Neural crest cell (in vitro differentiated cells): ENCODE data around the gene TTC32. TPM values are rescaled to one million over a fixed set of nuclear protein-coding genes. Genes with fewer than 3 reads are reported as not detected.

Experiments used
- DNase-seq: peaks from one replicate; pipeline ENCODE4 v3.0.0; 2021; ENCODE audit warnings: low read depth, mixed read lengths, low spot score
- H3K27ac Mint-ChIP-seq: one replicate; pipeline ENCODE4 v1.8.0; 2021; ENCODE audit warnings: mild to moderate bottlenecking, mixed read lengths; ENCODE audit not compliant: unreplicated experiment
- H3K27me3 Mint-ChIP-seq: 2 replicates; pipeline ENCODE4 v1.8.0; 2021; ENCODE audit warnings: low read depth, mild to moderate bottlenecking, mixed read lengths
- H3K36me3 Mint-ChIP-seq: 2 replicates; pipeline ENCODE4 v1.8.0; 2021; ENCODE audit warnings: low read depth, mild to moderate bottlenecking, mixed read lengths
- H3K4me1 Mint-ChIP-seq: 2 replicates; pipeline ENCODE4 v1.8.0; 2021; ENCODE audit warnings: mixed read lengths
- H3K4me3 Mint-ChIP-seq: one replicate; pipeline ENCODE4 v1.8.0; 2021; ENCODE audit warnings: mild to moderate bottlenecking, mixed read lengths
- H3K9me3 Mint-ChIP-seq: 2 replicates; pipeline ENCODE4 v1.8.0; 2021; ENCODE audit warnings: mixed read lengths
- CTCF ChIP-seq: fragments of 200-600 bp; sonication (generic); conservative IDR thresholded peaks from 2 replicates; pipeline ENCODE4 v1.5.0; 2021; ENCODE audit warnings: antibody characterized with exemption, mild to moderate bottlenecking
- long read RNA-seq: library from polyadenylated mRNA; unstranded; transcript quantifications from one replicate; pipeline ENCODE4 v2.0.0, GENCODE V29; 2020
- total RNA-seq: library from RNA; stranded (reverse); gene quantifications from 2 replicates; pipeline ENCODE4 v1.2.1, GENCODE V29; 2021

TTC32 gene
- 13.1 and 13.5 TPM in 2 replicates for total RNA-seq
- long read RNA-seq, partial matches to known transcripts: 0 of 5 reads
- long read RNA-seq, other reads (novel, unspliced or antisense): 4 of 5 reads

GRCh38 chr2:19901442-19902215 lies at the start of gene TTC32:
Gene TTC32 (minus strand): TSS chr2:19901983. CDS start chr2:19901854, 129 bp downstream.
- peak within 1 kb of the TSS; percentile 98 for H3K4me3 Mint-ChIP-seq
- no peaks in the 10 kb centered on the region for H3K36me3 Mint-ChIP-seq
- H3K27me3 Mint-ChIP-seq: no peaks in the 10 kb centered on the region
- DNase-seq: peak; percentile 90
- H3K9me3 Mint-ChIP-seq: no peaks in the 10 kb centered on the region
- no peak for TF ChIP-seq CTCF
- H3K27ac Mint-ChIP-seq: peak within 1 kb of the TSS; percentile 99
- H3K4me1 Mint-ChIP-seq: peaks cover 44% of the 10 kb centered on the region

- Mint-ChIP-seq H3K4me3 (no peak overlapping the region), H3K36me3 (peaks cover 4% of the 10 kb centered on the region), H3K4me1 (peaks cover 6% of the 10 kb centered on the region), H3K27me3 (no peaks in the 10 kb centered on the region), H3K27ac (no peak overlapping the region), H3K9me3 (no peaks in the 10 kb centered on the region)
- no peak for DNase-seq
- TF ChIP-seq CTCF: no peak
Measured at GRCh38 chr2:19949071-19949470, 47.3 kb upstream of the TTC32 start.

GRCh38 chr2:19947184-19947940 lies 45.6 kb upstream of the TTC32 start:
- H3K4me3 Mint-ChIP-seq: no peak overlapping the region
- peaks cover 8% of the 10 kb centered on the region for H3K4me1 Mint-ChIP-seq
- no peak for TF ChIP-seq CTCF
- H3K9me3 Mint-ChIP-seq: no peaks in the 10 kb centered on the region
- DNase-seq: no peak
- H3K36me3 Mint-ChIP-seq: peaks cover 2% of the 10 kb centered on the region
- no peaks in the 10 kb centered on the region for H3K27me3 Mint-ChIP-seq
- H3K27ac Mint-ChIP-seq: no peak overlapping the region

- H3K27ac Mint-ChIP-seq: no peak overlapping the region
- no peaks in the 10 kb centered on the region for H3K27me3 Mint-ChIP-seq
- no peak overlapping the region for H3K4me3 Mint-ChIP-seq
- no peak for TF ChIP-seq CTCF
- no peak for DNase-seq
- peaks cover 5% of the 10 kb centered on the region for H3K36me3 Mint-ChIP-seq
- H3K9me3 Mint-ChIP-seq: no peaks in the 10 kb centered on the region
- H3K4me1 Mint-ChIP-seq: peaks cover 8% of the 10 kb centered on the region
Measured at GRCh38 chr2:19944205-19944845, 42.5 kb upstream of the TTC32 start.

- Mint-ChIP-seq H3K4me1 (peaks cover 8% of the 10 kb centered on the region), H3K4me3 (no peak overlapping the region), H3K27ac (no peak overlapping the region), H3K36me3 (peaks cover 5% of the 10 kb centered on the region), H3K27me3 (no peaks in the 10 kb centered on the region), H3K9me3 (no peaks in the 10 kb centered on the region)
- no peak for DNase-seq
- no peak for TF ChIP-seq CTCF
Measured at GRCh38 chr2:19943189-19943588, 41.4 kb upstream of the TTC32 start.
